ENCODE measurements around the gene TRMT10B.
"Not testable (repeated sequence)": the region's sequence is repeated elsewhere in the genome, so short reads cannot be mapped to it uniquely, and the experiment has no call there.

The TRMT10B gene

GRCh38 chr9:37801959-37802711, 48.5 kb downstream of the TRMT10B start:
- Histone ChIP-seq H3K4me1 (ENCODE audit: control insufficient read depth, insufficient read depth, low read length) (peaks cover 36% of the 10 kb centered on the region), H3K9me3 (ENCODE audit: control insufficient read depth, low read length) (no peaks in the 10 kb centered on the region), H3K27me3 (replicated peaks; ENCODE audit: control insufficient read depth, insufficient read depth, low read length) (no peaks in the 10 kb centered on the region), H3K9ac (ENCODE audit: low read length) (peak overlapping the region; percentile 97), H3K4me3 (ENCODE audit: low read length) (peak overlapping the region; percentile 99), H3K36me3 (ENCODE audit: control insufficient read depth, insufficient read depth, low read length, severe bottlenecking) (no peaks in the 10 kb centered on the region)
- no peak for DNase-seq (ENCODE audit: low read depth)

- H3K9me3 ChIP-seq (ENCODE audit: control insufficient read depth, low read length), result no peaks in the 10 kb centered on the region
- peaks cover 4% of the 10 kb centered on the region for H3K36me3 ChIP-seq (ENCODE audit: control insufficient read depth, insufficient read depth, low read length, severe bottlenecking)
- DNase-seq (ENCODE audit: low read depth), result no peak
- H3K4me1 ChIP-seq (ENCODE audit: control insufficient read depth, insufficient read depth, low read length), result peaks cover 23% of the 10 kb centered on the region
- H3K9ac ChIP-seq (ENCODE audit: low read length), result no peak overlapping the region
- no peak overlapping the region for H3K4me3 ChIP-seq (ENCODE audit: low read length)
- H3K27me3 ChIP-seq (replicated peaks; ENCODE audit: control insufficient read depth, insufficient read depth, low read length), result no peaks in the 10 kb centered on the region
Measured at GRCh38 chr9:37806271-37806670, 52.7 kb downstream of the TRMT10B start.

- H3K27me3 ChIP-seq (replicated peaks; ENCODE audit: control insufficient read depth, insufficient read depth, low read length); H3K9me3 ChIP-seq (ENCODE audit: control insufficient read depth, low read length); H3K4me1 ChIP-seq (ENCODE audit: control insufficient read depth, insufficient read depth, low read length); H3K4me3 ChIP-seq (ENCODE audit: low read length); DNase-seq (ENCODE audit: low read depth); H3K9ac ChIP-seq (ENCODE audit: low read length); H3K36me3 ChIP-seq (ENCODE audit: control insufficient read depth, insufficient read depth, low read length, severe bottlenecking): not testable (repeated sequence)
Measured at GRCh38 chr9:37809676-37810075, 56.1 kb downstream of the TRMT10B start.

GRCh38 chr9:37811906-37812476, 58.4 kb downstream of the TRMT10B start:
- H3K36me3 ChIP-seq (ENCODE audit: control insufficient read depth, insufficient read depth, low read length, severe bottlenecking), result peaks cover 7% of the 10 kb centered on the region
- H3K4me1 ChIP-seq (ENCODE audit: control insufficient read depth, insufficient read depth, low read length), result no peaks in the 10 kb centered on the region
- no peak overlapping the region for H3K4me3 ChIP-seq (ENCODE audit: low read length)
- no peaks in the 10 kb centered on the region for H3K9me3 ChIP-seq (ENCODE audit: control insufficient read depth, low read length)
- no peaks in the 10 kb centered on the region for H3K27me3 ChIP-seq (replicated peaks; ENCODE audit: control insufficient read depth, insufficient read depth, low read length)
- no peak overlapping the region for H3K9ac ChIP-seq (ENCODE audit: low read length)
- no peak for DNase-seq (ENCODE audit: low read depth)

GRCh38 chr9:37812773-37813379, 59.3 kb downstream of the TRMT10B start:
- H3K27me3 ChIP-seq (replicated peaks; ENCODE audit: control insufficient read depth, insufficient read depth, low read length), result no peaks in the 10 kb centered on the region
- H3K4me1 ChIP-seq (ENCODE audit: control insufficient read depth, insufficient read depth, low read length), result no peaks in the 10 kb centered on the region
- H3K4me3 ChIP-seq (ENCODE audit: low read length), result no peak overlapping the region
- no peak for DNase-seq (ENCODE audit: low read depth)
- H3K36me3 ChIP-seq (ENCODE audit: control insufficient read depth, insufficient read depth, low read length, severe bottlenecking), result peaks cover 5% of the 10 kb centered on the region
- no peaks in the 10 kb centered on the region for H3K9me3 ChIP-seq (ENCODE audit: control insufficient read depth, low read length)
- H3K9ac ChIP-seq (ENCODE audit: low read length), result no peak overlapping the region

GRCh38 chr9:37818849-37819248, 65.2 kb downstream of the TRMT10B start:
- H3K9ac ChIP-seq (ENCODE audit: low read length), result no peak overlapping the region
- no peak for DNase-seq (ENCODE audit: low read depth)
- H3K27me3 ChIP-seq (replicated peaks; ENCODE audit: control insufficient read depth, insufficient read depth, low read length), result no peaks in the 10 kb centered on the region
- H3K4me1 ChIP-seq (ENCODE audit: control insufficient read depth, insufficient read depth, low read length), result no peaks in the 10 kb centered on the region
- no peaks in the 10 kb centered on the region for H3K9me3 ChIP-seq (ENCODE audit: control insufficient read depth, low read length)
- peaks cover 33% of the 10 kb centered on the region for H3K36me3 ChIP-seq (ENCODE audit: control insufficient read depth, insufficient read depth, low read length, severe bottlenecking)
- H3K4me3 ChIP-seq (ENCODE audit: low read length), result no peak overlapping the region

- Histone ChIP-seq H3K9me3 (ENCODE audit: control insufficient read depth, low read length) (no peaks in the 10 kb centered on the region), H3K4me3 (ENCODE audit: low read length) (no peak overlapping the region), H3K27me3 (replicated peaks; ENCODE audit: control insufficient read depth, insufficient read depth, low read length) (no peaks in the 10 kb centered on the region), H3K4me1 (ENCODE audit: control insufficient read depth, insufficient read depth, low read length) (no peaks in the 10 kb centered on the region), H3K36me3 (ENCODE audit: control insufficient read depth, insufficient read depth, low read length, severe bottlenecking) (peaks cover 41% of the 10 kb centered on the region), H3K9ac (ENCODE audit: low read length) (no peak overlapping the region)
- DNase-seq (ENCODE audit: low read depth), result no peak
Measured at GRCh38 chr9:37820142-37820541, 66.5 kb downstream of the TRMT10B start.

- H3K9ac ChIP-seq (ENCODE audit: low read length); H3K27me3 ChIP-seq (replicated peaks; ENCODE audit: control insufficient read depth, insufficient read depth, low read length); H3K4me3 ChIP-seq (ENCODE audit: low read length); H3K4me1 ChIP-seq (ENCODE audit: control insufficient read depth, insufficient read depth, low read length); H3K9me3 ChIP-seq (ENCODE audit: control insufficient read depth, low read length); DNase-seq (ENCODE audit: low read depth): not testable (repeated sequence)
- peaks cover 71% of the 10 kb centered on the region for H3K36me3 ChIP-seq (ENCODE audit: control insufficient read depth, insufficient read depth, low read length, severe bottlenecking)
Measured at GRCh38 chr9:37825174-37825573, 71.6 kb downstream of the TRMT10B start.

- H3K9me3 ChIP-seq (ENCODE audit: control insufficient read depth, low read length), result no peaks in the 10 kb centered on the region
- no peaks in the 10 kb centered on the region for H3K4me1 ChIP-seq (ENCODE audit: control insufficient read depth, insufficient read depth, low read length)
- DNase-seq (ENCODE audit: low read depth), result no peak
- H3K36me3 ChIP-seq (ENCODE audit: control insufficient read depth, insufficient read depth, low read length, severe bottlenecking), result peaks cover 57% of the 10 kb centered on the region
- no peak overlapping the region for H3K4me3 ChIP-seq (ENCODE audit: low read length)
- no peak overlapping the region for H3K9ac ChIP-seq (ENCODE audit: low read length)
- H3K27me3 ChIP-seq (replicated peaks; ENCODE audit: control insufficient read depth, insufficient read depth, low read length), result no peaks in the 10 kb centered on the region
Measured at GRCh38 chr9:37827483-37828165, 74.0 kb downstream of the TRMT10B start.
